ENCODE measurements around the gene COQ6. TPM values are rescaled to one million over a fixed set of nuclear protein-coding genes. Genes with fewer than 3 reads are reported as not detected.
"Not testable (repeated sequence)": the region's sequence is repeated elsewhere in the genome, so short reads cannot be mapped to it uniquely, and the experiment has no call there.

The COQ6 gene
- total and polyA plus RNA-seq, 12 donors, result 29.4 to 52.2 (median 45.9) TPM

- Histone ChIP-seq H3K27me3 (no peaks in the 10 kb centered on the region), H3K36me3 (peaks cover 0 to 98% (median 27%) of the 10 kb centered on the region in 9 donors), H3K27ac (no peak overlapping the region), H3K9me3 (peaks cover 0 to 9% (median 0%) of the 10 kb centered on the region in 11 donors), H3K4me1 (no peaks in the 10 kb centered on the region), H3K4me3 (no peak overlapping the region)
- DNase-seq, result no peak
- no peak for TF ChIP-seq CTCF (IDR thresholded peaks at IDR 0.05)
- WGBS, 2 donors, result 78 to 80% methylated on average over 6 of the region's 6 CpGs
- no peak for ATAC-seq
- intact Hi-C loops (cut with DNase I), result no loop called here
Observed at GRCh38 chr14:73916324-73916723, 33.8 kb upstream of the COQ6 start.

DNA sequence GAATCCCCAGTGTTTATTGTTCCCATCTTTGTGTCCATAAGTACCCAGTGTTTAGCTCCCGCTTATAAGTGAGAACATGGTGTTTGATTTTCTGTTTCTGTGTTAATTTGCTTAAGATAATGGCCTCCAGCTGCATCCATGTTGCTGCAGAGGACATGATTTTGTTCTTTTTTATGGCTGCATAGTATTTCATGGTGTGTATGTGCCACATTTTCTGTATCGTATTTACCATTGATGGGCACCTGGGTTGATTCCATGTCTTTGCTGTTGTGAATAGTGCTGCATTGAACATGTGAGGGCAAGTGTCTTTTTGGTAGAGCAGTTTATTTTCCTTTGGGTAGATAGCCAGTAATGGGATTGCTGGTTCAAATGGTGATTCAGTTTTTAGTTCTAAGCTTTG lies 30.6 kb upstream of the COQ6 start:
- H3K4me3 ChIP-seq; intact Hi-C loops (cut with DNase I); ATAC-seq; H3K4me1 ChIP-seq; H3K27ac ChIP-seq; DNase-seq; H3K27me3 ChIP-seq; H3K9me3 ChIP-seq: not testable (repeated sequence)
- H3K36me3 ChIP-seq, result peaks cover 0 to 98% (median 49%) of the 10 kb centered on the region in 9 donors
- 97 to 99% methylated on average over 2 of the region's 2 CpGs for WGBS, 2 donors

DNA sequence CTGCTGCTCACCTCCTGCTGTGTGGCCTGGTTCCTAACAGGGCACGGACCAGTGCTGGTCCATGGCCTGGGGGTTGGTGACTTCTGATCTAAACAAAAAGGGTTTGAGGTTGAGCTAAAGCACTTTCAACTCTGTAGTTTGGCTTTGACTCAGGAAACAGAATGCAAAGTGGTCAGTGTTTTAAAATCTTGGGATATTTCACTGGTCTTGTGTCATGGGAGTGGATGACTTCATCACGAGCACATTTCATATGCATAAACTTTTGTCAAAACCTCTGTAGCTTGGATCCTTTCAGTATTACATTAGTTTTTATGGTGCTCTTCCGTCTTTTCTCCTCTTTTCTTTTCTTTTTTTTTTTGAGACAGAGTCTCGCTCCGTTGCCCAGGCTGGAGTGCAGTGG lies 25.8 kb upstream of the COQ6 start:
- TF ChIP-seq CTCF (IDR thresholded peaks at IDR 0.05), result no peak
- Histone ChIP-seq H3K27me3 (no peaks in the 10 kb centered on the region), H3K27ac (no peak overlapping the region), H3K36me3 (peaks cover 0 to 100% (median 72%) of the 10 kb centered on the region in 9 donors), H3K4me3 (no peak overlapping the region), H3K9me3 (no peaks in the 10 kb centered on the region), H3K4me1 (no peaks in the 10 kb centered on the region)
- ATAC-seq (no peak), DNase-seq (no peak)
- 85 to 86% methylated on average over 5 of the region's 5 CpGs for WGBS, 2 donors
- intact Hi-C loops (cut with DNase I), result no loop called here

DNA sequence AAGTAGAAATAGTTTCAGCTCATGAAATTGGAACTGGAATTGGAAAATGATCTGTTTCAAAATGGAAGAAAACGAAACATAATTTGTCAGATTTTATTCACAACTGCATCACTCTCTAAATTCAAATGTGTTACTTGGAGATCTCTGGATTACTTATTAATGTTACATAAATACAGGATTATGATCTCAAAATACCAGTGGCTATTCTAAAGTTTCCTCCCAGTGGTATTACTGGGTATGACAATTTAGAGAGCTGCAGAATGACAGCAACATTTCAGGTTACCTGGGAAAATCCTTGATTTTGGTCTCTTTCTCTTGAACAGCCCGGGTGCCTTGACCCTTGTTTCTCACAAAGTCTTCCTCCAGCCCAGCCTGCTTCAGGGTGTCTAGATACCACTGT lies 14.4 kb upstream of the COQ6 start:
- Histone ChIP-seq H3K4me3 (no peak overlapping the region), H3K4me1 (no peaks in the 10 kb centered on the region), H3K27me3 (no peaks in the 10 kb centered on the region), H3K36me3 (peaks cover 0 to 98% (median 49%) of the 10 kb centered on the region in 9 donors), H3K27ac (no peak overlapping the region), H3K9me3 (no peaks in the 10 kb centered on the region)
- DNase-seq (no peak), ATAC-seq (no peak)
- WGBS, 2 donors, result 78 to 91% methylated on average over 2 of the region's 2 CpGs
- intact Hi-C loops (cut with DNase I), result no loop called here
- TF ChIP-seq CTCF (IDR thresholded peaks at IDR 0.05), result peak in 1 of 9 donors; percentile 7

DNA sequence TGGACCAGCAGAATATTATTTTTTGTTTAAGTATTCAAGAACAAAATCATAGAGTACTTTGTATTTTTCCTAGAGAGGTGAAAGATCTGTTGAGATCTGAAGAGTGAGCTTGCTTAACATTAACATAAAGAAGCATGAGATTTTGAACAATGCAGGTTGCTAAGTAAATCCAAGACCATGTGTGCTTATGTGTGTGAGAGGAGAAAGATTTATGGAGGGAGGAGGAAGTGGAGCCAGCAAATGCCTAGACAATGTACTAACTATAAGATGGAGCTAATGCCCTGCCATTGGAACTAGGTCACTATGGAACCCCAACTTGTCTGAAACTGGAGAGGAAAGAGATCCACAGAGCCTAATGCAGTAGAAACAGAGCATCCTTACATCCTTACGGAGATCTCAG lies 13.6 kb upstream of the COQ6 start:
- Histone ChIP-seq H3K27me3 (no peaks in the 10 kb centered on the region), H3K4me3 (no peak overlapping the region), H3K9me3 (no peaks in the 10 kb centered on the region), H3K4me1 (no peaks in the 10 kb centered on the region), H3K36me3 (peaks cover 0 to 98% (median 41%) of the 10 kb centered on the region in 9 donors), H3K27ac (no peak overlapping the region)
- WGBS, 2 donors, result 84 to 94% methylated on average over 1 of the region's 1 CpG
- ATAC-seq, result no peak
- DNase-seq, result no peak
- TF ChIP-seq CTCF (IDR thresholded peaks at IDR 0.05), result no peak
- intact Hi-C loops (cut with DNase I), result no loop called here

Data from heart right ventricle (tissue), 16 donors.